Measurements from ENCODE around the gene ALDH1L2. TPM values are rescaled to one million over a fixed set of nuclear protein-coding genes. Genes with fewer than 3 reads are reported as not detected.

The ALDH1L2 gene
- polyA plus RNA-seq, 1 donor from 2014 or later = 0.35 TPM

- H2AFZ ChIP-seq (ENCODE audit: low read depth, low read length) = no peak overlapping the region
- no peak overlapping the region for H3K4me3 ChIP-seq (ENCODE audit: low read length)
- no peaks in the 10 kb centered on the region for H3K9me3 ChIP-seq (ENCODE audit: low read length)
- no peak overlapping the region for H3K27ac ChIP-seq (ENCODE audit: low read length)
- no peaks in the 10 kb centered on the region for H3F3A ChIP-seq (ENCODE audit: insufficient read depth, low read length, poor library complexity, severe bottlenecking)
- H3K9ac ChIP-seq (ENCODE audit: low read length) = no peak overlapping the region
- TF ChIP-seq POLR2AphosphoS5 (IDR thresholded peaks at IDR 0.05) = no peak
- TF ChIP-seq, protein P1, sequence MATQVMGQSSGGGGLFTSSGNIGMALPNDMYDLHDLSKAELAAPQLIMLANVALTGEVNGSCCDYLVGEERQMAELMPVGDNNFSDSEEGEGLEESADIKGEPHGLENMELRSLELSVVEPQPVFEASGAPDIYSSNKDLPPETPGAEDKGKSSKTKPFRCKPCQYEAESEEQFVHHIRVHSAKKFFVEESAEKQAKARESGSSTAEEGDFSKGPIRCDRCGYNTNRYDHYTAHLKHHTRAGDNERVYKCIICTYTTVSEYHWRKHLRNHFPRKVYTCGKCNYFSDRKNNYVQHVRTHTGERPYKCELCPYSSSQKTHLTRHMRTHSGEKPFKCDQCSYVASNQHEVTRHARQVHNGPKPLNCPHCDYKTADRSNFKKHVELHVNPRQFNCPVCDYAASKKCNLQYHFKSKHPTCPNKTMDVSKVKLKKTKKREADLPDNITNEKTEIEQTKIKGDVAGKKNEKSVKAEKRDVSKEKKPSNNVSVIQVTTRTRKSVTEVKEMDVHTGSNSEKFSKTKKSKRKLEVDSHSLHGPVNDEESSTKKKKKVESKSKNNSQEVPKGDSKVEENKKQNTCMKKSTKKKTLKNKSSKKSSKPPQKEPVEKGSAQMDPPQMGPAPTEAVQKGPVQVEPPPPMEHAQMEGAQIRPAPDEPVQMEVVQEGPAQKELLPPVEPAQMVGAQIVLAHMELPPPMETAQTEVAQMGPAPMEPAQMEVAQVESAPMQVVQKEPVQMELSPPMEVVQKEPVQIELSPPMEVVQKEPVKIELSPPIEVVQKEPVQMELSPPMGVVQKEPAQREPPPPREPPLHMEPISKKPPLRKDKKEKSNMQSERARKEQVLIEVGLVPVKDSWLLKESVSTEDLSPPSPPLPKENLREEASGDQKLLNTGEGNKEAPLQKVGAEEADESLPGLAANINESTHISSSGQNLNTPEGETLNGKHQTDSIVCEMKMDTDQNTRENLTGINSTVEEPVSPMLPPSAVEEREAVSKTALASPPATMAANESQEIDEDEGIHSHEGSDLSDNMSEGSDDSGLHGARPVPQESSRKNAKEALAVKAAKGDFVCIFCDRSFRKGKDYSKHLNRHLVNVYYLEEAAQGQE (IDR thresholded peaks at IDR 0.05; ENCODE audit: borderline replicate concordance) = no peak
- no peak for TF ChIP-seq EP300 (conservative IDR thresholded peaks at IDR 0.05; ENCODE audit: poor library complexity, severe bottlenecking)
- no peak for TF ChIP-seq MXI1 (conservative IDR thresholded peaks at IDR 0.05; ENCODE audit: poor library complexity, severe bottlenecking)
- no peak for TF ChIP-seq SMC3 (conservative IDR thresholded peaks at IDR 0.05; ENCODE audit: poor library complexity)
- no peak for TF ChIP-seq EZH2 (IDR thresholded peaks at IDR 0.05; ENCODE audit: borderline replicate concordance, insufficient read depth, low read length, poor library complexity, severe bottlenecking)
- TF ChIP-seq CTCF (IDR thresholded peaks at IDR 0.05; ENCODE audit: poor library complexity, severe bottlenecking) = no peak
- no peaks in the 10 kb centered on the region for H4K20me1 ChIP-seq (ENCODE audit: insufficient read depth)
- H3K36me3 ChIP-seq (ENCODE audit: insufficient read depth, low read length) = no peaks in the 10 kb centered on the region
- no peak overlapping the region for H3K4me2 ChIP-seq (ENCODE audit: low read length)
- no peaks in the 10 kb centered on the region for H3K27me3 ChIP-seq (ENCODE audit: insufficient read depth, low read depth, low read length)
- no peaks in the 10 kb centered on the region for H3K9me2 ChIP-seq (ENCODE audit: insufficient read depth, low read length)
- no peaks in the 10 kb centered on the region for H3K79me2 ChIP-seq (replicated peaks; ENCODE audit: insufficient read depth, low read length)
Measured at GRCh38 chr12:105026411-105026810, 57.8 kb downstream of the ALDH1L2 start.

GRCh38 chr12:105025890-105026289 is 58.4 kb downstream of the ALDH1L2 start:
- H3F3A ChIP-seq (ENCODE audit: insufficient read depth, low read length, poor library complexity, severe bottlenecking) = no peaks in the 10 kb centered on the region
- H3K9me2 ChIP-seq (ENCODE audit: insufficient read depth, low read length) = no peaks in the 10 kb centered on the region
- TF ChIP-seq POLR2AphosphoS5 (IDR thresholded peaks at IDR 0.05) (no peak), EZH2 (IDR thresholded peaks at IDR 0.05; ENCODE audit: borderline replicate concordance, insufficient read depth, low read length, poor library complexity, severe bottlenecking) (no peak), EP300 (conservative IDR thresholded peaks at IDR 0.05; ENCODE audit: poor library complexity, severe bottlenecking) (no peak), SMC3 (conservative IDR thresholded peaks at IDR 0.05; ENCODE audit: poor library complexity) (no peak), MXI1 (conservative IDR thresholded peaks at IDR 0.05; ENCODE audit: poor library complexity, severe bottlenecking) (no peak), RAD21 (conservative IDR thresholded peaks at IDR 0.05) (no peak), TAF1 (IDR thresholded peaks at IDR 0.05; ENCODE audit: low read depth) (no peak), CTCF (IDR thresholded peaks at IDR 0.05; ENCODE audit: poor library complexity, severe bottlenecking) (no peak)
- TF ChIP-seq, protein P1 (IDR thresholded peaks at IDR 0.05; ENCODE audit: borderline replicate concordance) = no peak
- H3K27ac ChIP-seq (ENCODE audit: low read length) = no peak overlapping the region
- H3K36me3 ChIP-seq (ENCODE audit: insufficient read depth, low read length) = no peaks in the 10 kb centered on the region
- no peaks in the 10 kb centered on the region for H4K20me1 ChIP-seq (ENCODE audit: insufficient read depth)
- no peaks in the 10 kb centered on the region for H3K9me3 ChIP-seq (ENCODE audit: low read length)
- H3K79me2 ChIP-seq (replicated peaks; ENCODE audit: insufficient read depth, low read length) = no peaks in the 10 kb centered on the region
- H2AFZ ChIP-seq (ENCODE audit: low read depth, low read length) = no peak overlapping the region
- H3K4me3 ChIP-seq (ENCODE audit: low read length) = no peak overlapping the region
- H3K9ac ChIP-seq (ENCODE audit: low read length) = no peak overlapping the region
- no peak overlapping the region for H3K4me2 ChIP-seq (ENCODE audit: low read length)
- H3K27me3 ChIP-seq (ENCODE audit: insufficient read depth, low read depth, low read length) = no peaks in the 10 kb centered on the region

Measured in neural cell (in vitro differentiated cells).